GM12801 (cell line): ENCODE results near the gene MACROH2A2.

ENCODE experiments used
- TF ChIP-seq, protein P1 (sequence below): IDR thresholded peaks from one replicate; pipeline ENCODE4 v1.5.1; 2011; ENCODE audit warnings: control low read depth; ENCODE audit not compliant: insufficient read length; ENCODE audit errors: extremely low read depth

The MACROH2A2 gene

DNA sequence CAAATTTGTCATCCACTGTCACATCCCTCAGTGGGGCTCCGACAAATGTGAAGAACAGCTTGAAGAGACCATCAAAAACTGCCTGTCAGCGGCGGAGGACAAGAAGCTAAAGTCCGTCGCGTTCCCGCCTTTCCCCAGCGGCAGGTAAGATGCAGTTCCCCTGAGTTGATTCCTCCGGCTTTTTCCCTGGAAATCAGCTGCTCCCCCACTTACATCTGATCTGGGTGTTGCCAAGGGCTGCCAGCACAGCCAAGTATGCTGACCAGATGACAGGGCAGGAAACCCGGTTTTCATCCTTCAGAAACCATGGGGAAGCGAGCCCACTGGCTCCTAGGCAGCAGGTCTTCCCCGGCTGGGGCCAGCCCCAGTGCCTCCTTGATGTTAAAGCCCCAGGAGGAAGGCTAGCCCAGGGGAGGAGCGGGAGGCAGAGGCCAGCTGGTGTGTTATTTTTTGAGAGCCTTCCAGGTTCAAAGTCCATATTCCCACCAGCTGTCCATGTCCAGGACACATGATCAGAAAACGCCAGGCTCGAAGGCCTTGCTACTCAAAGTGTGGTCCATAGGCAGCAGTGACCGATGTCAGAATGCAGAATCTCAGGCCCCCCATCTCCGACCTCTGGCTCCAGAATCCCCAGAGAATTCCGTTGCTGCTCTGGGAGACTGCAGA, 56.6 kb downstream of the MACROH2A2 start:
- TF ChIP-seq, protein P1, sequence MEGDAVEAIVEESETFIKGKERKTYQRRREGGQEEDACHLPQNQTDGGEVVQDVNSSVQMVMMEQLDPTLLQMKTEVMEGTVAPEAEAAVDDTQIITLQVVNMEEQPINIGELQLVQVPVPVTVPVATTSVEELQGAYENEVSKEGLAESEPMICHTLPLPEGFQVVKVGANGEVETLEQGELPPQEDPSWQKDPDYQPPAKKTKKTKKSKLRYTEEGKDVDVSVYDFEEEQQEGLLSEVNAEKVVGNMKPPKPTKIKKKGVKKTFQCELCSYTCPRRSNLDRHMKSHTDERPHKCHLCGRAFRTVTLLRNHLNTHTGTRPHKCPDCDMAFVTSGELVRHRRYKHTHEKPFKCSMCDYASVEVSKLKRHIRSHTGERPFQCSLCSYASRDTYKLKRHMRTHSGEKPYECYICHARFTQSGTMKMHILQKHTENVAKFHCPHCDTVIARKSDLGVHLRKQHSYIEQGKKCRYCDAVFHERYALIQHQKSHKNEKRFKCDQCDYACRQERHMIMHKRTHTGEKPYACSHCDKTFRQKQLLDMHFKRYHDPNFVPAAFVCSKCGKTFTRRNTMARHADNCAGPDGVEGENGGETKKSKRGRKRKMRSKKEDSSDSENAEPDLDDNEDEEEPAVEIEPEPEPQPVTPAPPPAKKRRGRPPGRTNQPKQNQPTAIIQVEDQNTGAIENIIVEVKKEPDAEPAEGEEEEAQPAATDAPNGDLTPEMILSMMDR: no peak

DNA sequence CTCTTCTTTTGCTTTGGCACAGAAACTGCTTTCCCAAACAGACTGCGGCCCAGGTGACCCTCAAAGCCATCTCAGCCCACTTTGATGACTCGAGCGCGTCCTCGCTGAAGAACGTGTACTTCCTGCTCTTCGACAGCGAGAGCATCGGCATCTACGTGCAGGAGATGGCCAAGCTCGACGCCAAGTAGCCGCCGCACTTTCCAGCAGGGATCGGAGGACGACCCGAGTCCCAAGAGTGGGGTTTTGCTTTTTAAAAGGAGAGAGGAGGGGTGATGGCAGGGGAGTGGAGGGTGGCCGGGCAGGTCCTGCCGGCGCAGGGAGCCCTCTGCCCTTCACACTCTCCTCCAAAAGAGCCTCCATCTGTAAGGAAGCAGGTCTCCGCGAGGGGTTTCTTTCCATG, 58.9 kb downstream of the MACROH2A2 start:
- TF ChIP-seq, protein P1: no peak

DNA sequence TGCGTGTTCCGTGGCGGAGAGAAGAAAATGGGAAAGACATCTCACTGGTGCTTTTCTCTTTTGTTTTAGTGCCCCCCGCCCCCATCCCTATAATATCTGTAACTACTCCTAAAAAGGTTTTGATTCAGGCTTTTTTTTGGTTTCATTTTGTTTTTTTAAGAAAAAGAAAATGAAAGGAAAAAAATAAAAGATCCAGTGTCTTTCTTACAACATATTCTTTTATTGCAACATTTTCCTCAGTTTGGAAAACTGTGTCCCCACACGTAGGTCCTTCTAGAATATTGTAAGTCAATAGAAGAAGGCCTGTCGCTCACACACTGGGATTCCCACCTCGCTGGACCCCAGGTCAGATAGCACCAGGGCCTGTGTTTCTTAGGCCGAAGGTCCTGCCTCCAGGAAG, 59.4 kb downstream of the MACROH2A2 start:
- TF ChIP-seq, protein P1: no peak

DNA sequence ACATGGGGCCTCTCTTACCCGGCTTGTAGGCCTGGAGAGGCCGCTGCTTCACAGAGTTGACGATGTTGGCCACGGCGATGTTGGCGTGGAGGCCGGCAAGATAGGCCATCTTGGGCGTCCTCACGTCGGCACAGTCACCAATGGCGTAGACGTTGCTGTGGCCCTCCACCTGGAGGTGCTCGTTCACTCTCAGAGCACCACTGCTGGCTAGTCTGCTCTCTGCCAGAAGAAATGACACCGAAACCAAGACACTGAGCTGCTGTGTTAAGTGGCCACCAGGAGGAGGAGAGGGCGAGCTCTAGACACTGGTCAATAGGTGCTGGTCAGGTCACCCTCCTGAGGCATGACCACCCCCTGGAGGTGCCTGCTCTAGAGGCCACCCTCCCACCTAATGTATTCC, 62.3 kb downstream of the MACROH2A2 start:
- TF ChIP-seq, protein P1: no peak

DNA sequence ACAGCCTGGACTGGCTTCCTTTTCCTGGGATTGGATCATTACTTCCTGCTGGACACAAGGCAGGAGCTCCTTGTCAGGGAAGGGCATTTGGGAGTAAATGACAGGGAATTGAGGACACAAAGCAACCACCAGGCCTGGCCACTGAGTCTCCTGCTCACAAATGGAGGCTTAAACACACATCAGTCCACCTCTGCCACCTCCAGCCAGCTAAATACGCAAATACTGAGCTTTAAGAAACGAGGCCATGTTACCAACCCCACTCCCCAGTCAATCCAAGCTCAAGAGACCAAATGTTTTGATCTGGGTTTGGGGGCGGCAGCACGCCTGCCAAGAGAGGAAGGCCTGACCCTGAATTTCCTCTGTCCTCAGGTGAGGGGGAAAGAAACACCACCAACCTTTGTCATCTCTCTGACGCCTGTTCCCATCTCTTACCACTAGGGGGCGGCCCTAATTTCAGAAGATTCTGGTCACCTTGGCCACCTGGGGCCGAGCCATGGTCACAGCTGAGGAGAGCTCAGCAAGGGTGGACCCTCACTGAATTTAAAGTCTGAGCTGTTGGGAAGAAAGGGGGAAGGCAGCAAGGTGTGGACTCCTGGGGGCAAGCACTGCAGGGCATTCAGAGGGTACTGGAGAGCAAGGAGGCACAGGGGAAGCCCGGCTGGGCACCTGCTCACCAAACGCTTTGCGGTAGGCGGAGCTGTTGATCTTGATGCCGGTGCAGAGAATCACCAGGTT, 63.5 kb downstream of the MACROH2A2 start:
- TF ChIP-seq, protein P1: no peak

DNA sequence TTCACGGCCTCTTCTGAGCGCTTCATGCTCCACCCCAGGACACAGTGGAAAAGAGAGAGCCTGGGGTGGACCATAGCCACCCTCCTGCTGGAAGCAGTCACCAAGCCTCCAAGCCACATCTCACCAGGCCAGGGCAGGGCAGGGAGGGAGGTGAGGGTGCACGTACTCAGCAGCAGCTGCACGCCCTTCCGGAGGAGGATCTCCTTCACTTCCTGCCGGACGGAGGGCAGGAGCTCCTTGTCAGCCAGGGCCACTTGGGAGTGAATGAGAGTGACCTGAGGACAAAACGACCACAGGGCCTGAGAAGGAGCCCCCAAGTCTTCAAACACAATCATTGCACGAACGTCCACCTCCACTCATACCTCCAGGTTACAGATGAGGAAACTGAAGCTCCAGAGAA, 65.0 kb downstream of the MACROH2A2 start:
- TF ChIP-seq, protein P1: no peak

DNA sequence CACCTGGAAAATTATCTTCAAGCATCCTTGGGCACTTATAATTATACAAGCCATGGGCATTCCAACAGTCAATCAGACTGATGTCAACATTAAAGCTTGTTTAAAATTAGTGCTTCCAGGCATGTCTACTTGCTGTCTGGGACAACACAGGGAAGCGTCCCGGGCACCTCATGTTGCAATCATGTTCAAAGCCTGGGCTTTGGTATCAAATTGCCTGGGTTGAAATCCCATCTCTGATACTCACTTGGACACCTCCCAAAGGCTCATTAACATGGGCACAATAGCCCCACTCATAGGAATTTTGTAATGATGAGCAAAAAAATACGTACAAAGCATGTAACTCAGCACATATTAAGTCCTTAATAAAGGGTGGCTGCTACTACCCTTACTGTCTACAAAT, 65.5 kb downstream of the MACROH2A2 start:
- TF ChIP-seq, protein P1: no peak
